HG02938 (cell line): Measurements from ENCODE around the gene MYO5C.

Source experiments
- ATAC-seq: cut with Tn5 transposase; IDR thresholded peaks from one replicate; pipeline ENCODE4 v1.9.1; 2021; ENCODE audit warnings: mild to moderate bottlenecking, moderate library complexity; ENCODE audit not compliant: unreplicated experiment

The MYO5C gene

GRCh38 chr15:52214553-52214952 lies 81.1 kb downstream of the MYO5C start:
- no peak for ATAC-seq

- ATAC-seq = no peak
These were observed 82.4 kb downstream of the MYO5C start for GRCh38 chr15:52213206-52213605.

GRCh38 chr15:52208306-52208946 lies 87.2 kb downstream of the MYO5C start:
- peak; percentile 73 for ATAC-seq

GRCh38 chr15:52207191-52207590 lies 88.4 kb downstream of the MYO5C start:
- ATAC-seq = no peak

- no peak for ATAC-seq
These were observed 89.2 kb downstream of the MYO5C start for GRCh38 chr15:52206446-52206845.

GRCh38 chr15:52204657-52205056 lies 90.9 kb downstream of the MYO5C start:
- no peak for ATAC-seq

- no peak for ATAC-seq
These were observed 94.7 kb downstream of the MYO5C start for GRCh38 chr15:52200831-52201365.

- no peak for ATAC-seq
These were observed 96.3 kb downstream of the MYO5C start for GRCh38 chr15:52199271-52199670.

- no peak for ATAC-seq
These were observed 98.7 kb downstream of the MYO5C start for GRCh38 chr15:52196891-52197290.

- ATAC-seq = no peak
These were observed 101.8 kb downstream of the MYO5C start for GRCh38 chr15:52193791-52194190.

- no peak for ATAC-seq
These were observed 102.3 kb downstream of the MYO5C start for GRCh38 chr15:52193321-52193720.

- ATAC-seq = no peak
These were observed 104.4 kb downstream of the MYO5C start, which contains the start of gene GNB5 for GRCh38 chr15:52191207-52191606. TSS of gene GNB5 (minus strand) at chr15:52191392. CDS start at chr15:52184676, 6,716 bp downstream.

GRCh38 chr15:52186651-52187486 lies 108.7 kb downstream of the MYO5C start:
- ATAC-seq = no peak

- ATAC-seq = no peak
These were observed 110.4 kb downstream of the MYO5C start for GRCh38 chr15:52185151-52185561.

- ATAC-seq = no peak
These were observed 110.9 kb downstream of the MYO5C start for GRCh38 chr15:52184721-52185120.

- no peak for ATAC-seq
These were observed 111.9 kb downstream of the MYO5C start for GRCh38 chr15:52183562-52184173.

- ATAC-seq = no peak
These were observed 113.4 kb downstream of the MYO5C start for GRCh38 chr15:52181938-52182780.

- ATAC-seq = no peak
These were observed 114.7 kb downstream of the MYO5C start for GRCh38 chr15:52180851-52181450.

GRCh38 chr15:52180196-52180835 lies 115.3 kb downstream of the MYO5C start:
- peak; percentile 37 for ATAC-seq
